HG03280 (cell line): ENCODE results near the gene HLA-DMB.

Source experiments
- ATAC-seq: cut with Tn5 transposase; IDR thresholded peaks from one replicate; pipeline ENCODE4 v1.9.1; 2021; ENCODE audit warnings: mild to moderate bottlenecking, moderate library complexity; ENCODE audit not compliant: unreplicated experiment

Gene HLA-DMB

DNA sequence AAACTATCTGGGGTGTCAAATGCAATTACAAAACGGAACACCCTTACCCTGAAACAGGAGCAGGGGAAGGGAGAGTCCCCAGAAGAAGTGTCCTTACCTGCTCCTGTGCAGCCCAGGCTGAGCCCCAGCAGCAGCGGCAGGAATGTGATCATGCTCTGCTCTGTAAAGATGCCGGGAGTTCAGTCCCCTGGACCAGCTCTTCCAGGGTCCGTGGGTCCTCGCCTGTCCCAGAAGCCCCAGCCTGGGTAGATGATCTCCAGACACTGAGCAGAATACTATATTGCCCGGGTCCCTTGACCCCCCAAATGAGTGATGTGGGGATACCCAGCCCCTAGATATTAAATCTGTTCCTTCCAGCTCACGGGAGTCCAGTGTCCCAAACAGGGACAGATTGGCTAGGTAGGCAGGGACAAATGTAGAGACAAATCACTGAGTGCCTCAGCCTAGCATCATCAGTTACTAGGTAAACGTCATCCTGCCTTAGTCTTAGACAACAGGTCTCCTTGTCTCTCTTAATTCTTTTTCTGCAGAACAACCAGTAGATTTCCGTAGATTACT is at the start of gene HLA-DMB:
Gene HLA-DMB (minus strand): TSS at position 373 of the 558 bp plus-strand sequence. CDS start 221 bp downstream, at position 152.
- ATAC-seq: peak; percentile 62

DNA sequence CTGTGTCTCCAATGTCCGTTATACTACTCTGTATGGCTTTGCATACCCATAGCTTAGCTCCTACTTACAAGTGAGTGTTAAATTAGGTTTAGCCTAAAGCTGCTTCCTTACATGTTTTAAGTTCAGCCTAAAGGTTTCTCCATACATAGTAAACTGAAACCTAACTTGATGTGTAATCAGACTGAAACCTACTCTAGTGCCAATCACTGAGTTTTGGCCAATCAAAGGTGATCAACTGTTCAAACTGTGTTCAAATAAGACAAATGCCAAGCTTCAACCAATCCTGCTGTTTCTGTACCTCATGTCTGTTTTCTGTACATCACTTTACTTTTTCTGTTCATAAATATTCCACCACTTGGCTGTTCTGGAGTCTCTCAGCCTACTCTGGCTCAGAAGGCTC is 48.5 kb upstream of the HLA-DMB start:
- ATAC-seq: no peak

DNA sequence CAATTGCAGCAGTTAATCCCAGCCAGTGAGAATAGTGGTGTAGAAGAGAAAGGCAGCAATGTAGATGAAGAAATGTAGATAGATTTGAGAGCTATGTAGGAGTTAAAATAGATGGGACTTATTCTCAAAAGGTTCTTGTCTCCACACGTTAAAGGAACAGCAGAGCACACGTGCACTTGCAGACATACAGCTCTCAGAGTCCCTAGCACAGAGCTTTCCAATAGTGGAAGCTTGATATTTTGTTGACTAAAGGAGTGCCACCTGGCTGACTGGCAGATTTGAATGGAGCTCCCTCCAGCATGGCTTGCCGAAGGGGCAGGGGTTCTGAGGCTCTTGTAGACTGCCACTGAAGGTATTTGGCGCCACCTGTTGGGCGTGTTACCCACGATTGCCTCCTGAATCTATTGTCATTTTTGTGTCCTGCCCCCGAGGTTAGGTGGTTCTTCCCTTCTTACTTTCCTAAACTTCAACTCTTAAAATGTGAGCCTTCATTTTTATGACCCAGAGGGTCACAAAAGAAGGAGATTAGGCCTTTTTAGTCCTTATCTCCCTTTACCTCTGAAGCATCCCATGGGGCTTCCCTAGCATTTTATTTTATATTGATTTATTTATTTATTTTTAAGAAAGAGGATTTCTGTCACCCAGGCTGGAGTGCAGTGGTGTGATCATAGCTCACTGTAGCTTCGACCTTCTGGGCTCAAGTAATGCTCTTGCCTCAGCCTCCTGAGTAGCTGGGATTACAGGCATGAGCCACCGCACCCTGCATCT is 44.0 kb upstream of the HLA-DMB start:
- peak; percentile 48 for ATAC-seq

DNA sequence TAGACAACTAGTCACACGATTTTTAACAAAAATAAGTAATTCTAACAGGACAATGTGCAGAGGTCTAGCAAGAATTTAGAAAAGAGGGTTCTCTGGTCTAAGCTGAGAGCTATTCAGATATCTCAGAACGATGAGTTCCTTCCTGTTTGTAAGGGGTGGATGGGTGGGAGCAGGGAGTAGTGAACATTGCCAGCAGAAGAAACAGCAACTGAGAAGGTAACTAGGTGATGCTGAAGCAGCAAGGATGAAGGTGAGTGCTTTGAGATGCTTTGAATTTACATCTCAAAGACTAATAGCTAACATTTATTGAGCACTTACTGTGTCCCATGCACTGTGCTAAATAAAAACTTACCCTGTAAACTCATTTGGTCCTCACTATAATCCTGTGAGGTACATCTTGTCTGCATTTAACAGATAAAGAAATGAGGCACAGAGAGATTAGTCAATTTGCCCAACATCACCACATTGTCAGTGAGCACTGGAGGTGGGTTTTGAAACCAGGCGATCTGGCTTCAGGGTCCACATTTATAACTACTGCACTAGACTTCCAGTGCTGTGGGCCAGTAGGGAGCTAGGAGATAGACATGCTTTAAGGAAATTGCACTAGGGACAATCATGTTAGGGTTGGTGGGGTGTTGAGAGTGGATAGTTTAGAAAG is 43.3 kb upstream of the HLA-DMB start:
- ATAC-seq: peak; percentile 6

DNA sequence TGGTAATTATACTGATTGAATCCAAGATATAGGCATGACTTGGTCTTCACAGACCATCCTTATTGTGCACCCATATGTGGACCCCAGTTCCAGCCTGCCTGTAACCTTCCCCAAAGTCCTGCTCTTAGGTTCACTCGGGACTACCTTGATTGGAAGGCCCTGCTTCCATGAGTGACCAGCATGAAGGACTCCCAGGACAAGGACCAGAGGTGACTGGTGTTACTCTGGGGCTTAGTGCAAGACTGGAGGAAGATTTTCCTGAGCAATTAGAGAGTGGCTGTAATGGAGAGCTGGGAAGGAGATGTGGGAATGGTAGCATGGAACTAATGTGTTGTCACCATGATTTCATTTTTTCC is 42.6 kb upstream of the HLA-DMB start:
- no peak for ATAC-seq

DNA sequence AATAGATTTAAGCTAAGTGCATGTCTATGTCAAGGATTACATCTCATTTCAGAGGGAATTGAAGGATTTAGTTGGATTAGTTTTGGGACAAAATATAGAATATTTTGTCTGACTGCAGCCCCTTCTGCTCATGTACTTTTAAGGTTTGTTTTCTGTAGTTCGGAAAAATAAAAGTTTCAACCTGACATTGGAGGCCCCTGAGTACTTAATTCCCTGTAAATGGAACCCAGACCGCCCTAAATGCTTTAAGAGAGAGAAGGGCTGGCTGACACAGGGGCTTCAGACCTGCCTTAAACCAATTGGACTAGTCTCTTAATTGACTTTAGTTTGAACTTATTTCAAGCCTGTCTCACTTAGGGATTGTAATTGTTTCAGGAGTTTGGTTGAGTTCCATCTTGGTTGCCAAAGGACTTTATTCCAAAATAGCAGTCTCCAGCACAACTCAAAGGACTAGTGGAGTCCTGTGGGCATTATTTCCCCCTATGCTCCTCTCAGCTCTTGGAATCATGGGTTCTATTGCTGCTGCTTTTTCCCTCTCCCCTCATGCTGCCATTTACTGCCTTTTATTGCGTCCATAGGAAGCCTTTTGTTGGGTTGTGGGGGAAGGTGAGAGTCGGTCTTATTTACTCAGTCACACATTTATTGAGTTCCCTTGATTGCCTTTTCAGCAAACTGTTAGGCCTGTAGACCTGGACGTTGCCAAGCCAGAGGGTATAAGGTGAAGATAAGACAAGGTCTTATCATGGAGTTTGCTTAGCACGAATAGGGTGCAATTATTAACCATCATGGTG is 42.1 kb upstream of the HLA-DMB start:
- ATAC-seq: no peak

DNA sequence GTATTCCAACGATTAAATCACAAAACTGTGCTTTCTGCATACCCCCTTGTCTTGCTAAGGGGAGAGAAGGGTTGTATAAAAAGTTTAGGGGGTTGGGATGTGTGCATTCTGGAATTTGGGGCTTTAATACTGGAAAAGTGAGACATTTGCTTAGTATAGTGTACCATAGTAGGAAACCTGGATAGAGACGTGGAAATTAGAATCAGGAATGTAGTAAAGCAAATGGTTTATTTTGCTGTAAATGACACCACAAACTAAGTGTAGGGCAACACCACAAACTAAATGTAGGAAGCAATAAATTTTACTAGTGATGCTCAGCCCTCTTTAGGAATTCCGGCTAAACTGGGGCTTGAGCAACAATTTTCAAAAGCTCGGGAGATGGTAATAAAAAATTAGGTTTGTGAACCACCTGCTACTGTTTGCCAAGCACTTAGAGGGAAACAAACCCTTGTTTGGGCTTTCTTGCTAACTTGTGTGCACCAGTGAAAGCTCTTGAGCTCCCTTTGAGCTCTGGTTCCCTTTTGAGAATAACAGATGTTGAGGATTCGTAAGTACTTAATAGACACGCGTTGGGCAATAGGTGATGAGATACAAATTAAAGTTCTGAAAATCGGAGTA is 41.4 kb upstream of the HLA-DMB start:
- ATAC-seq: no peak

DNA sequence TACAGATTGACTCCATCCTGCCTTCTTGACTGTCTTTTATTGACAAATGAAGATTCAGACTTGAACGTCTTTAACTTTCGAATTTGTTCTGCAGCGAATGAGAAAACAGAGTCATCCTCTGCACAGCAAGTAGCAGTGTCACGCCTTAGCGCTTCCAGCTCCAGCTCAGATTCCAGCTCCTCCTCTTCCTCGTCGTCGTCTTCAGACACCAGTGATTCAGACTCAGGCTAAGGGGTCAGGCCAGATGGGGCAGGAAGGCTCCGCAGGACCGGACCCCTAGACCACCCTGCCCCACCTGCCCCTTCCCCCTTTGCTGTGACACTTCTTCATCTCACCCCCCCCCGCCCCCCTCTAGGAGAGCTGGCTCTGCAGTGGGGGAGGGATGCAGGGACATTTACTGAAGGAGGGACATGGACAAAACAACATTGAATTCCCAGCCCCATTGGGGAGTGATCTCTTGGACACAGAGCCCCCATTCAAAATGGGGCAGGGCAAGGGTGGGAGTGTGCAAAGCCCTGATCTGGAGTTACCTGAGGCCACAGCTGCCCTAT is 39.7 kb upstream of the HLA-DMB start:
- ATAC-seq: no peak

DNA sequence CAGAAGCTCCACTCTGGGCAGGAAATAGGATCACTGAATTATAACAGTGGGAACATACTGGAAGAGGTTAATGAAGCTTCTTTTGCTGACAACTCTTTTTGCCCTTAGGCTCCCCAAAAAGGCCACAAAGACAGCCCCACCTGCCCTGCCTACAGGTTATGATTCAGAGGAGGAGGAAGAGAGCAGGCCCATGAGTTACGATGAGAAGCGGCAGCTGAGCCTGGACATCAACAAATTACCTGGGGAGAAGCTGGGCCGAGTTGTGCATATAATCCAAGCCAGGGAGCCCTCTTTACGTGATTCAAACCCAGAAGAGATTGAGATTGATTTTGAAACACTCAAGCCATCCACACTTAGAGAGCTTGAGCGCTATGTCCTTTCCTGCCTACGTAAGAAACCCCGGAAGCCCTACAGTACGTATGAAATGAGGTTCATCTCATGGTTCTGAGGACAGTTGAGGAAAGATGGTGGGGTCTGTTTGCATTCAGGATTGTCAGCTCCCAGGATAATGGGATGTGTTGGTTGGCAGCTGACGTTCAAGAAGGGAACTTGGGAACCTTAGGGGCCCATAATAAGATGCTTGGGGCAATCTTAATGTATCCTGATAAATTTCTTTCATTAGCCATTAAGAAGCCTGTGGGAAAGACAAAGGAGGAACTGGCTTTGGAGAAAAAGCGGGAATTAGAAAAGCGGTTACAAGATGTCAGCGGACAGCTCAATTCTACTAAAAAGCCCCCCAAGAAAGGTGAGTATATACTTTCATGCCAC is 39.1 kb upstream of the HLA-DMB start:
- no peak for ATAC-seq

DNA sequence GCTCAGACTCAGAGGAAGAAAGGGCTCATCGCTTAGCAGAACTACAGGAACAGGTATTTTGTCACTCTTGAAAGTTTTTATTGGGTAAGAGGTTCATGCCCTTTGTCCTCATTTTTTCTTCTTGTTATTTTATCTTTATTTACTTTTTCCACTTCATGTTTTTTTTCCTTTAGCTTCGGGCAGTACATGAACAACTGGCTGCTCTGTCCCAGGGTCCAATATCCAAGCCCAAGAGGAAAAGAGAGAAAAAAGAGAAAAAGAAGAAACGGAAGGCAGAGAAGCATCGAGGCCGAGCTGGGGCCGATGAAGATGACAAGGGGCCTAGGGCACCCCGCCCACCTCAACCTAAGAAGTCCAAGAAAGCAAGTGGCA is 37.1 kb upstream of the HLA-DMB start:
- no peak for ATAC-seq

DNA sequence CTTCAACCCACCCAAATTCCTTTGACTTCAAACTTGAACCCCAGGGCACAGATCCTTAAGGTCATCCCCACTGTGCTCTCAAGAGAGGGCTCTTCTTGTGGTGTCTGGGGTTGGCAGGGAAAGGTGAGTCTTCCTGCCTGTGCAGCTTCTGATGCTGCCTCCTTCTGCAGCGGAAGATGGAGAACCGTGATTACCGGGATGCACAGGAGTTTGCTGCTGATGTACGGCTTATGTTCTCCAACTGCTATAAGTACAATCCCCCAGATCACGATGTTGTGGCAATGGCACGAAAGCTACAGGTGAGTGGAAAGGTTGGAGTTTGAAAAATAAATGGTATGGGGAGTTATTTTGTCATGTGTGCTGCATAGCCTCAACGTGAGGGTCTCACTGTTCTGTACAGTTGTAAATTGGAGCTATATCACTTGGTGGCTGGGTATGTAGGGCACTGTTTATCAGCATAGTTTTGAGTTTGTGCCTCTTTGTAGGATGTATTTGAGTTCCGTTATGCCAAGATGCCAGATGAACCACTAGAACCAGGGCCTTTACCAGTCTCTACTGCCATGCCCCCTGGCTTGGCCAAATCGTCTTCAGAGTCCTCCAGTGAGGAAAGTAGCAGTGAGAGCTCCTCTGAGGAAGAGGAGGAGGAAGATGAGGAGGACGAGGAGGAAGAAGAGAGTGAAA is 36.6 kb upstream of the HLA-DMB start:
- no peak for ATAC-seq

DNA sequence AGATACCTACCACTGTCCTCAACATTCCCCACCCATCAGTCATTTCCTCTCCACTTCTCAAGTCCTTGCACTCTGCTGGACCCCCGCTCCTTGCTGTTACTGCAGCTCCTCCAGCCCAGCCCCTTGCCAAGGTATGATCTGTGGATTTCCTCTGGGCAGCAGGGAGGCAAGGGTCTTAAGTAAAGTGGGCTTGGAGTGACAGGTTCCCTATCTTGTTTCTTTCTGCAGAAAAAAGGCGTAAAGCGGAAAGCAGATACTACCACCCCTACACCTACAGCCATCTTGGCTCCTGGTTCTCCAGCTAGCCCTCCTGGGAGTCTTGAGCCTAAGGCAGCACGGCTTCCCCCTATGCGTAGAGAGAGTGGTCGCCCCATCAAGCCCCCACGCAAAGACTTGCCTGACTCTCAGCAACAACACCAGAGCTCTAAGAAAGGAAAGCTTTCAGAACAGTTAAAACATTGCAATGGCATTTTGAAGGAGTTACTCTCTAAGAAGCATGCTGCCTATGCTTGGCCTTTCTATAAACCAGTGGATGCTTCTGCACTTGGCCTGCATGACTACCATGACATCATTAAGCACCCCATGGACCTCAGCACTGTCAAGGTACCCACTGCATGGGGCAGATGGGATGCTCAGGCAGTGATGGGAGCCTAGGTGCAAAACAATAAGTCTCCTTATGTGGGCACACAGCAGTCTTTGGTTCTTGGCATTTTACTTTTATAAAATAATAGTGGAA is 35.7 kb upstream of the HLA-DMB start:
- no peak for ATAC-seq

DNA sequence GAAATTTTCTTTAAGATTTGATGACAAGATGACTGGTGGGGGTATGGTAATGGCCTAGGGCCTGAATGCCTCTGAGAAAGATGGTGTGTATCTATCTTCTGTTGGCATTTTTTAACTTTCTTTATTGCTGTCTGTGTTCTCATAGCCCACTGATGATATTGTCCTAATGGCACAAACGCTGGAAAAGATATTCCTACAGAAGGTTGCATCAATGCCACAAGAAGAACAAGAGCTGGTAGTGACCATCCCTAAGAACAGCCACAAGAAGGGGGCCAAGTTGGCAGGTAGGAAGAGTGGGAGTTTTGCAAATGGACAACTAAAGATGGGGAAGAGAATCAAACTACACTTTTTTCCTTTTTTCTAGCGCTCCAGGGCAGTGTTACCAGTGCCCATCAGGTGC is 35.1 kb upstream of the HLA-DMB start:
- no peak for ATAC-seq

DNA sequence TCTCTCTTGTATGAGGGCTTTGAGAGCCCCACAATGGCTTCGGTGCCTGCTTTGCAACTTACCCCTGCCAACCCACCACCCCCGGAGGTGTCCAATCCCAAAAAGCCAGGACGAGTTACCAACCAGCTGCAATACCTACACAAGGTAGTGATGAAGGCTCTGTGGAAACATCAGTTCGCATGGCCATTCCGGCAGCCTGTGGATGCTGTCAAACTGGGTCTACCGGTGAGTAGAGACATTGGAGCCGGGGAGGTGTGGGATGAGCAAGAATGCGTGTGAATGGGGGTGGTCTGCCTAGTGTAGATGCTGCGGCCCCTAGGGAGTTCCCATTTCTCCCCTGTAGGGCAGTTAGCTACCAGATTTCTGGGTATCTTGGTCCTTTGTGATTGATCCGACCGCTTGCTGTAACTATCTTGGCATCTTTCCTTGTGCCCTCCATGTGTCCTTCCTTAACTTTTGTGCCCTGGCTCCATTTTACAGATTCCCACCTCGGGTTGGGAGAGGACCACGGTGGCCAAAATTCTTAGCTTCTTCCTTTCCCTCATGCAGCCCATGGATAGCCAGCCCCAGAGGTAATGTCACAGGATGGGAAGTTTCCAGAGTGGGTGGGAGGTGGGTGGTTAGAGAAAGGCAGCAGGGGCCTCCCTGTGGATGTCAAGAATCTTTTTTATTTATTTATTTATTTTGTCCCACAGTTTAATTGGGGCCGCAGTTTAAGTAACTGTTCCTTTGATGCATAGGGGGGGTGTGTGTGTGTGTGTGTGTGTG is 33.9 kb upstream of the HLA-DMB start:
- ATAC-seq: no peak

DNA sequence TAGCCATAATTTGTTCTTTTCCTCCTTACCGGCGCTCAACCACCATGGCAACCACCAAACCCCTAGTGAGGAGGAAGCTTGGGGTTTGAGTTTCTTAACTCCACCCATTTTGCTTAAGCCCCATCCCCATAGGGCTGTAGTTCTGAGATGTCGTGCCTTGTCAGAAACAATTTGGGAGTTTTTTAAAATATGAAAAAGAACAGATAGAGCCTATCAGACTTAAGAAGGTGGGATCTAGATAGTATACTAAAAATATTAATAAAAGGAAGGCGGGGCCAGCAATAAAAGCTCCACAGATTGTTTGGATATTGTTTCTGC is 33.1 kb upstream of the HLA-DMB start:
- ATAC-seq: no peak

DNA sequence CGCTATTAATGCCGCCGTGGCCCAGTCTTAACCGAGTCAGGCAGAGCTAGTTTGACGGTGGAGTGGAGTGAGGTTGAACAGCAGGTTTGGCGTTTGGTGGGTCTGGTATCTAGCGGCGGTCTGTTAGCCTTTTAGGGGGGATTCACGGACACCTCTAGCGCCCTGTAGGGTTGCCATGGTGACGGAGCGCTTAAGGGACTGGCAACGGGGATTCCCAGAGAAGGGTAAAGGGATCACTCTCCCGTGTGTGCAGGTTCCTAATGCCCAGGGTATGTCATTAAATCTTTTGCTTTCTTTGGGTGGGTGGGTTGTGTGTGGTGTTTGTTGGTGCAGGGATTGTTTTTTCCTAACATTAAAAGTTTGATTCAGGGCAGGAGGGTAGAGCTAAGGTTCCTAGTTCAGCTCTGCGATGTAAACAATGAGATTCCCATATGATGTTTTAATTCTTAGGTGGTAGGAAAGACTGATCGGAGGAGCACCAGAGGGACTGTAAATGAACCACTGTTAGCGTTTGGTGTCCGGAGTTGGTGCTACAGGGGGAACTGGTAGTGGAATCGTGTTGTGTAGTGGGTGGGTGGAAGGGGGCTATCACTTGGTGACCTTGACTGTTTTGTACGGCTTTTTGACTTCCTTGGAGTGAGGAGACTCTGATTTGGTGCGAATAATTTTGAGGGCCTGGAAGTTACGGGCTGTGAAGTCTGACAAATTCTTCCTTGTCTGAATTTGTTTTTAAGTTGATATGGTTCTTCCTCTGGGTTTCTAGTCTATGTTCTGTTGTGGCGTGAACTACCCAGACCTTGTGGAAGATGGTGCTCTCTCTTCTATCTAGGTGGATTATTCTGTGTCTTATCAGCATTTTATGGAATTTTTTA is 32.6 kb upstream of the HLA-DMB start:
- no peak for ATAC-seq
